GM12865 (cell line): ENCODE results near the gene POU4F1.

Experiments
- DNase-seq: peaks from one replicate; pipeline ENCODE4 v3.0.0; 2010; ENCODE audit warnings: low read depth
- H3K4me3 ChIP-seq: 2 replicates; pipeline ENCODE4 v1.5.1; 2011; ENCODE audit warnings: mild to moderate bottlenecking, low read depth, low read length, control low read depth
- TF ChIP-seq, protein P1 (sequence below): IDR thresholded peaks from 2 replicates; pipeline ENCODE4 v1.5.1; 2011; ENCODE audit warnings: low read length, control low read depth, low read depth, inconsistent platforms; ENCODE audit not compliant: insufficient read depth; ENCODE audit errors: missing control alignments

Gene POU4F1

DNA sequence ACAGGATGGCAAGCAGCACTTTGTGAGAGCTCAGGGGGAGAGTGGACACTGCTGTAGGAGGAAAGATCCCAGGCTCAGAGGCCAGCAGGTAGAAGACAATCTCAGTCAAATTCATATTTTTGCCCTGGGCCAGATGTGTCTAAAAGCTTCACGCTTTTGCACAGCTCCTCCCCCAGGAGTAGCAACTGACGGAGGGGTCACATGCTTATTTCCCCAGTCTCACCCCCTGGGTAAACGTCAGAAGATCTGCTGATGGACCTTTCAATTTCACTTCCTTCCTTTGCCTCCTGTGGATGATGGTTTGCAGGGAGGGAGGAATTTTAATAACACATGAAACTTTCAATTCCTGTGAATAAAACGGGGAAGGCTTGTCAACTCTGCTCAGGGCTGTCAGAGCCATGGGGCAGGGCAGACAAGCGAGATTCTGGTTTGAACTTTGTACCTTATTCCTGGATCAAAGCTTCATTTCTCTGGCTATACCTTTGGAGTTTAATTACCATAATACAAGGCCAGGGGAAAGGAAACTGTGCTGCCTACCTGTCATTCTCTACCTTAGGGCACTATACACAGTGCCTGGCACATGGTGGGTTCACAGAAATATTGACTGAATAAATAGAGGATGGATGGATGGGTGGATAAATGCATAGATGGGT is 41.0 kb downstream of the POU4F1 start:
- no peak overlapping the region for H3K4me3 ChIP-seq
- TF ChIP-seq, protein P1, sequence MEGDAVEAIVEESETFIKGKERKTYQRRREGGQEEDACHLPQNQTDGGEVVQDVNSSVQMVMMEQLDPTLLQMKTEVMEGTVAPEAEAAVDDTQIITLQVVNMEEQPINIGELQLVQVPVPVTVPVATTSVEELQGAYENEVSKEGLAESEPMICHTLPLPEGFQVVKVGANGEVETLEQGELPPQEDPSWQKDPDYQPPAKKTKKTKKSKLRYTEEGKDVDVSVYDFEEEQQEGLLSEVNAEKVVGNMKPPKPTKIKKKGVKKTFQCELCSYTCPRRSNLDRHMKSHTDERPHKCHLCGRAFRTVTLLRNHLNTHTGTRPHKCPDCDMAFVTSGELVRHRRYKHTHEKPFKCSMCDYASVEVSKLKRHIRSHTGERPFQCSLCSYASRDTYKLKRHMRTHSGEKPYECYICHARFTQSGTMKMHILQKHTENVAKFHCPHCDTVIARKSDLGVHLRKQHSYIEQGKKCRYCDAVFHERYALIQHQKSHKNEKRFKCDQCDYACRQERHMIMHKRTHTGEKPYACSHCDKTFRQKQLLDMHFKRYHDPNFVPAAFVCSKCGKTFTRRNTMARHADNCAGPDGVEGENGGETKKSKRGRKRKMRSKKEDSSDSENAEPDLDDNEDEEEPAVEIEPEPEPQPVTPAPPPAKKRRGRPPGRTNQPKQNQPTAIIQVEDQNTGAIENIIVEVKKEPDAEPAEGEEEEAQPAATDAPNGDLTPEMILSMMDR: no peak
- no peak for DNase-seq
